NCI-H146 (cell line): Measurements from ENCODE around the gene COX4I1.
"Not testable (repeated sequence)": the region's sequence is repeated elsewhere in the genome, so short reads cannot be mapped to it uniquely, and the experiment has no call there.

ENCODE experiments used
- DNase-seq: peaks from one replicate; lab custom pipeline; 2025; lab: John Stamatoyannopoulos, UW

COX4I1 gene

DNA sequence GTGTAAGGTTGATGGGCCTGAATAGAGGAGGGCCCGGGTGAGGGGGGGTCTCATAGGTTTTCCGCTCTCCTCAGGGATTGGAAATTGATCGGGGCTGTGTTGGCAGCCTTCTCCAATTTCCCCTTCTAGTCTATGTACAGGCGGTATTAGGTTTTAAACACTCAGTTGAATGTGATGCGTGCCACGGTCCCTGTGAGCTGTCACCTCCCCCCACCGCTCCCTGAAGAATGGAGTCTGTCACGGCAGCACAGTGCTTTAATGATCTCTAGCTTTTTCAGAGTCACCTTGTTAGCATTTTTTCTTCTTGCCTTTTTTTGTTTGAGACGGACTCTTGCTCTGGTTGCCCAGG lies 800 bp downstream of the COX4I1 start:
- peak; percentile 32 for DNase-seq

DNA sequence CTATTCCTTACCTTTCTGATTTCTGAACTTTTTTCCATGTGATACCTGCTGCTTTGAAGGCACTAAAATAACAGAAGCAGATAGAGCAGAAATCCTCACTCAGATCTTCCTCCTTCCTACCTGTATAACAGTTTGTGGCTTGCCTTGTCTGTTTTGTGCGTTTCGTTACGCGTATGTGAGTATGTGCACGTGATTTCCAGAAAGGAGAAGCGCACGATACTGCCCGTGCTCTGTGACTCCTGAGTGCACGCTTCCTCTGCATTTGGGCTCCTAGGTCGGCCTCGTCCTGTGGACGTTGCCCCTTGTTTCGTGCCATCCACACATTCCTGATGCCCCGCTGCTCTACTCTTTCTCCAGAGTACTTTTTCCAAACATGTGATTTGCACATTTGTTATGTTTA lies 4.1 kb downstream of the COX4I1 start:
- no peak for DNase-seq

DNA sequence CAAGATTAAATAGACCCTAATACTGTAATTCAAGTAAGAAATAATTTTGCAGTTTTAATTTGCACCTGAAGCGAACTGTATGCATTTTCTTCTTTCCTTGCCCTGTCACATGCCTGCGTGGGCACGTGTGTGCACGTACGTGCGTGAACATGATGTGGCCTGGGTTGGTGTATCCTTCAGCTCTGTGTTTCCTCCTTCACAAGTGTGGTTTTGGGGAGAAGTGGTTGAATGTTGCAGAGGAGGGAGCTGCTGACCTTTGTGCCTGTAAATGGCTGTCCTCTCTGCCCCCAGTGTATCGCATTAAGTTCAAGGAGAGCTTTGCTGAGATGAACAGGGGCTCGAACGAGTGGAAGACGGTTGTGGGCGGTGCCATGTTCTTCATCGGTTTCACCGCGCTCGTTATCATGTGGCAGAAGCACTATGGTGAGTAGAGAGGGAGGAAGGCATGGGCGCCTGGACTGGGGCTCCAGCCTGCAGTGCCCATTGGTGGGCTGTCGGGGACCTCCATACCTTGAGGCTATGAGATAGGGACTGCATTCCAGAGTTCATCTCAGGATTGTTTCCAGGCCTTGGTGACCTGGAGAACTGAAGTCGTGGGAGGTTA lies 6.0 kb downstream of the COX4I1 start:
- no peak for DNase-seq

DNA sequence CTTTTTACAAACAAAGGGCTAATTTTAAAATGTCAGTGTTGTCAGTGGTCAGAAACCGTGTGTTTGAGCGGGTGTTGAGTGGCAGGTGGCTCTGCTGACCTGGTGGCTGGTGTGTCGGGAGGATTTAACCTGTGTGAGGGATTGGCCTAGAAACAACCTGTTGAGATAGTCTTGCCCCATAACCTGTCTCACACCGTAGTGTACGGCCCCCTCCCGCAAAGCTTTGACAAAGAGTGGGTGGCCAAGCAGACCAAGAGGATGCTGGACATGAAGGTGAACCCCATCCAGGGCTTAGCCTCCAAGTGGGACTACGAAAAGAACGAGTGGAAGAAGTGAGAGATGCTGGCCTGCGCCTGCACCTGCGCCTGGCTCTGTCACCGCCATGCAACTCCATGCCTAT lies 7.0 kb downstream of the COX4I1 start:
- no peak for DNase-seq

DNA sequence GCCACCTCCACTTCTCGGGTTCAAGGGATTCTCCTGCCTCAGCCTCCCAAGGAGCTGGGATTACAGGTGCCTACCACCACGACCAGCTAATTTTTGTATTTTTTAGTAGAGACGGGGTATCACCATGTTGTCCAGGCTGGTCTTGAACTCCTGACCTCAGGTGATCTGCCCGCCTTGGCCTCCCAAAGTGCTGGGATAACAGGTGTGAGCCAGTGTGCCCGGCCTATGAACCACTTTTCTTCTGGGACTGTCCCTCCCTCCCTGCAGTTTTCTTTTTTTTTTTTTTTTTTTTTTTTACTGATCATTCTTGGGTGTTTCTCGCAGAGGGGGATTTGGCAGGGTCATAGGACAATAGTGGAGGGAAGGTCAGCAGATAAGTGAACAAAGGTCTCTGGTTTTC lies 7.8 kb downstream of the COX4I1 start:
- not testable (repeated sequence) for DNase-seq

DNA sequence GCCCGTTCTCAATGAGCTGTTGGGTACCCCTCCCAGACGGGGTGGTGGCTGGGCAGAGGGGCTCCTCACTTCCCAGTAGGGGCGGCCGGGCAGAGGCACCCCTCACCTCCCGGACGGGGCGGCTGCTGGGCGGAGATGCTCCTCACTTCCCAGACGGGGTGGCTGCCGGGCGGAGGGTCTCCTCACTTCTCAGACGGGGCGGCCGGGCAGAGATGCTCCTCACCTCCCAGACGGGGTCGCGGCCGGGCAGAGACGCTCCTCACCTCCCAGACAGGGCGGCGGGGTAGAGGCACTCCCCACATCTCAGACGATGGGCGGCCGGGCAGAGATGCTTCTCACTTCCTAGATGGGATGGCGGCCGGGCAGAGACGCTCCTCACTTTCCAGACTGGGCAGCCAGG lies 8.6 kb downstream of the COX4I1 start:
- DNase-seq = not testable (repeated sequence)

DNA sequence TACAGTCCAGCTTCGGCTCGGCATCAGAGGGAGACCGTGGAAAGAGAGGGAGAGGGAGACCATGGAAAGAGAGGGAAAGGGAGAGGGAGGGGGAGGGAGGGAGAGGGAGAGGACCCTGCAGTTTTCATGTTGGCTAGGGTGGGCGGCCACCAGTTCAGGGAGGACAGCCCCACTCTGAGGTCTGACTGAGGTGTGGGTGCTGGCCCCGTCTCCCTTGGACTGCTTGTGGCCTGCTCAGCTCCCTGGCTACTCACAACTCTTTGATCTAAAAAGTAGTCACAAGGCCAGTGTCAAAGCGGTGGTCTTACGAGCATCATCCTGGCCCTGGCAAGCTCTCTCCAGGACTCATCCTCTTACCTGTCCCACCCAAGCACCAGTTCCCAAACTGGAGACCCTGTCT lies 9.4 kb downstream of the COX4I1 start:
- DNase-seq = no peak

DNA sequence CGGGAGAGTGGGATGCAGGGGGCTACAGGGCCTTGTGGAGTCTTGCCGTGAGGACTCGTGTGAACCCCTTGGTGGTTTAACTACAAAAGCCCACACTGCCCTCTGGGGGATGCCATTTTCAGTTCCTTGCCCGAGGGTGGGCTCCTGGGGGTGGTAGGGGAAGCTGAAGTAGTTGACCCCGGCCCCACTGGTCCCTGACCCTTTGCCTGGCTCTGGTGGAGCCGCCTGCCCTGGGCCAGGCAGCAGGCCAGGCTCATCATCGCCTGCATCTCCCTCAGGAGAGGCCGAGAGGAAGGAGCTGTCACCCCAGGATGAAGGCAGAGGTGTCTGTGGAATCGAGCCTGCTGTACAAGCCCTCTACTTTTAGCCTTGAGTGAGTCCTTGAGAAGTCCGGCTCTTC lies 10.2 kb downstream of the COX4I1 start:
- no peak for DNase-seq

DNA sequence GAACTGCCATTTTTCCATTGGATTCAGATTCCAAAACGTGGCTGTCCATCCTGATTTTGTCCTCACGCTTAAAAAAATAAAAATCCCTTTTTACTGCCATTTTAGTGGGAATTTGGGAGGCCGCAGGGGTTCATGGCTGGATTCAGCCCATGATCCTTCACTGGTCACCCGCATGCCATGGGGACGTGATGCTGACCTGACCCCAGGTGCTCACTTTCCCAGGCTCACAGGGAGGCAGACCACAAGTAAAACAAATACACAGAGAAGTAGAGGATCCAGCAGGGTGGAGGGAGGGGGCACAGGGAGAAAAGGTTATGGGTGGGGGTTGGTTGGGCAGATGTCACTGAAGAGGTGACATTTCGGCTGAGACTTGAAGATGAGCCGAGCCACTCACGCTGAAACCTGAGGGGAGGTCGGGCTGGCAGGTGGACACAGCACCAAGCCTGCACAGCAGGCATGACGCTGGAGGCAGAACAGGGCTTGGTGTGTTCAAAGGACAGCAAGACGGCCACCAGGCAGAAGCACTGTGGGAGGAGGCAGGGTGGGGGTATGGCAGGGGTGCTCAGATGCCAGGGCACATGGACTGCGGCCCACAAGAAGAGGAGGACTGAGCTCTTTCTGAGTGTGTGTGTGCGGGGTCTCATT lies 10.7 kb downstream of the COX4I1 start:
- DNase-seq = no peak

DNA sequence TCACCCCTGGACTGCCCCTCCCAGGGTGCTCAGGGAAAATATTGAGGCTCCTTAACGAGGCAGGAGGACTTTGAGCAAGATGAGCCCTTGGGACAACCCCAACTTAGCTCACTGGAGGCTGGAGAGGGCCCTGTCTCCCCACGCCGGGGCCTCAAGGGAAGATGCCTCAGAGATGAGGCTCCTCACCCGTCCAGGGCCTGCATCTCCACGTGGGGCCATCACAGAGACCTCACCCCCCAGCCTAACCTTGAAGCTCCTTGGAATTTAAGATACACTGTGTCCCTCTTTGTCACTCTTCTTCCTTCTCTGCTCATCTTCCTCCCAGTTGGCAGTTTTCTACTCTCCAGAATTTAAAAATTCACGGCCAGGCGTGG lies 11.2 kb downstream of the COX4I1 start:
- DNase-seq = no peak

DNA sequence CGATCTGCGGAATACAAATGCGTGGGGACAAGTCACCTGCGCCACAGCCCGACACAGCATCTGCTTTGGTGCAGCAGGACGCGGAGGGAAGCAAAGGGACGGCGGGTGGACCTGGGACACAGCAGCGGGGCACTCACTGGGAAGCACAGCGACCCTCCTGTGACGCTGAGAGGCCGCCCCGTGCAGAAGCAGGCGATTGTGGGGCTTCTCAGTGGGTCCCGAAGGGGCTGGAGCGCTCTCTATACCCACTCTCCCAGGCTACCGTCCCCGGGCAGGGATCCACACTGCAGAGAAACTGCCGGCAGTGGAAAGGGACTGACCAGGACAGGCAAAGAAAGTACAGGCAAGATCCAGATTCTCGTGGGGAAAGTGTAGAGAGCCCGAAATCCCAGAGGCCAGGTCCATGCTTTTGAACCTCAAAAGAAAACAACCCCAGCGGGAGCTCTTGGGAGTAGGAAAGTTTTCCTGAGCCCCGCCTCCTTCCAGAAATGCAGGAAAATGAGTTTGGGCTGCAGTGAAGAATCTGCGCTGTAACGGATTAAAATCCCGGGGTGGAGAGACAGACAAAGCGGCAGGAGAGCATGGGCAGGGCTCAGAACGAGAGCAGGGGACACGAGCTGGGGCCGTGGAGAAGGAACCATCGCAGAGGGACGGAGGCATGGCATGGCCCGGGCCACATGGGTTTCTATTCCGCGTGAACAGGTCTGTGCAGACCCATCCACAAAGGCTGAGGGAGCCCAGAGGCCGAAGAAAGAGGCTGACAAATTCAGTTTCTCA lies 12.7 kb downstream of the COX4I1 start:
- no peak for DNase-seq

DNA sequence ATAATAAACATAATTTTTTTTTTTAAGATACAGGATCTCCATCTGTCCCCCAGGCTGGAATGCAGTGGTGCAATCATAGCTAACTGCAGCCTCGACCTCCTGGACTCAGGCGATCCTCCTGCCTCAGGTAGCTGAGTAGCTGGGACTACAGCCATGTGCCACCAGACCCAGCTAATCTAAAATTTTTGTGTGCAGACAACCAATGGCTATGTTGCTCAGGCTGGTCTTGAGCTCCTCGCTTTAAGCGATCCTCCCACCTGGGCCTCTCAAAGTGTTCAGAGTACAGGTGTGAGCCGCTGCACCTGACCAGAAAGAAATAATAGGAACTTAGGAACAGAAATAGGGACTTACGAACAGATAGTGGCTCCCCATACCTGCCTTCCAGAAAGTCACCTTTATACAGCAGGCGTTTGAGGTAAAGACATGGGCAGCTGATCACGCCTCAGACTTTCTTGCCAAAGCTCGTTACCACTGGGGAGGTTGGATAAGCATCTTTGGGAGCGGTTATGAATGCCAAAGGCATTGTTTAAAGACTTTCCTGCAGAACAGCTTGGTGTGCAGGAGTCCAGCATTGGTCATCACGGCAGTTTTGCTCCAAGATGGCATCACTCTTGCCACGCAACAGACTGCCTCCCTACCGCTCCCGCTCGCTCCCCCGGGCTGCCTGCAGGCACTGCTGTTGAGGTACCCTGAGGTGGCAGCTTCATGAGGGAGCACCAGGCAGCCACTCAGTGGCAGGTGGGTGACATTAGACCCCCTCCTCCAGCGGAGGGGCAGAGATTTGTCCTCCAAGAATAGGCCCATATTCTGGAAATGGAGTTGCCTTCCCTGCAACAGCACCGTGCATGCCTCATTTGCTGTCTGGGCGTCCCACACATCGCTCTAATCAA lies 13.6 kb downstream of the COX4I1 start:
- DNase-seq = no peak

DNA sequence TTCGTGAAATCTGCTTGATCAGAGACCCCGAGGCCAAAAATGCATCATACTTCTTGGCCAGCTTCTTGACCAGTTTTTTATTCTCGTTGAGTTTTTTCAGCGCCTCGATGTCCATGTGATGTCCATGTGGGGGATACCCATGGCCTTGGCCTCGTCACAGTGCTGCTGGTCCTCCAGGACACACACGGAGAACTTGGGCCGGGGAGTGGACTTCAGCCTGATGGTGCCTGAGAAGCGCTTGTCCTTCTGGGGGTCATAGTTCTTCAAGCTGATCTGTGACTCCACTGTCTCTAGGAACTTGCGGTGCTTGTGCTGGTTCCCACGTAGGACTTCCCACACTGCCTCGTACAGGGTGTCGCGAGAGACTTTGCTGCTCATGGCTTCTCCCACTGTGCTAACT lies 16.7 kb downstream of the COX4I1 start:
- DNase-seq = no peak

DNA sequence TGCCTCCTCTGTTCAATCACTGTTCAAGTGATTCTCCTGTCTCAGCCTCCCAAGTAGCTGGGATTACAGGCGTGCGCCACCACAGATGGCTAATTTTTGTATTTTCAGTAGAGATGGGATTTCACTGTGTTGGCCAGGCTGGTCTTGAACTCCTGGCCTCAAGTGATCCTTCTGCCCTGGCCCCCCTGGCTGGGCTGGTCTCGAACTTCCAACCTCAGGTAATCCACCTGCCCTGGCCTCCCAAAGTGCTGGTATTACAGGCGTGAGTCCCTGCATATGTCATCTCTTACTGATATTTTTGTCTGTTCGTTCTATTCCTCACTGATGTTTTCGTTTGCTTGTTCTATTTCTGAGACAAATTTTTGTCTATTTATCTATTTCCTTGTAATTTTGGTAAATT lies 17.7 kb downstream of the COX4I1 start:
- DNase-seq = not testable (repeated sequence)

DNA sequence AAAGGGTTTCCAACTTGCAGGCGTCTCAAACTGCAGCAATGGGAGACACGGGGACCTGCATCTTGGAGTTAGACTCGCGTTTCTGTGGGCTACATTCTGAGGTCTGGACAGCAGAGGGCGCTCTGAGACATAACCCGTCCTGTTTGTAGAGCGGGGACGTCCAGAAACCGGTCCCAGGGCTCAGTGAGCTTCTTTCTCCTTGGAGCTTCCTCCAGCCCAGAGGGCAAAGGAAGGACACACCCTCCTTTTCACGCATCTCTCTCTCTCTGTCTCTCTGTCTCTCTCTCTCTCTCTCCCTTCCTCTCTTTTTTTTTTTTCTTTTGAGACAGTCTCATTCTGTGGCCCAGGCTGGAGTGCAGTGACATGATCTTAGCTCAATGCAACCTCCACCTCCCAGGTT lies 19.8 kb downstream of the COX4I1 start:
- peak; percentile 39 for DNase-seq

DNA sequence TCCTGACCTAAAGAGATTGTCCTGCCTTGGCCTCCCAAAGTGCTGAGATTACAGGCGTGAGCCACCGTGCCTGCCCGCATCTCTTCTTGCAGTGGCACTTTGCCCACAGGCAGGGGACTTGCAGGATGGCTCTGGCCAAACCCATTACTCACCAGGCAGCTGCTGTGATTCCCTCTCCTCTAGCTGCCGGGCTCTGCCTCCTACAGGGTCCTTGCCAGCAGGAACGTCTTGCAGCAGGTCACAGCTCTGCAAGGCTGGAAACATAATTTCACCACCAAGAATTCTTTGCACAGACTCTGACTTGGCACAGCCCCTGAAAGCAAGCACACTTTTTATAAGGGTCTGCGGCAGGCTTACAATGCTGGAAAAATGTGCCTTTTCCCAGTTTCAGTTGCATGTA lies 20.3 kb downstream of the COX4I1 start:
- DNase-seq = no peak

DNA sequence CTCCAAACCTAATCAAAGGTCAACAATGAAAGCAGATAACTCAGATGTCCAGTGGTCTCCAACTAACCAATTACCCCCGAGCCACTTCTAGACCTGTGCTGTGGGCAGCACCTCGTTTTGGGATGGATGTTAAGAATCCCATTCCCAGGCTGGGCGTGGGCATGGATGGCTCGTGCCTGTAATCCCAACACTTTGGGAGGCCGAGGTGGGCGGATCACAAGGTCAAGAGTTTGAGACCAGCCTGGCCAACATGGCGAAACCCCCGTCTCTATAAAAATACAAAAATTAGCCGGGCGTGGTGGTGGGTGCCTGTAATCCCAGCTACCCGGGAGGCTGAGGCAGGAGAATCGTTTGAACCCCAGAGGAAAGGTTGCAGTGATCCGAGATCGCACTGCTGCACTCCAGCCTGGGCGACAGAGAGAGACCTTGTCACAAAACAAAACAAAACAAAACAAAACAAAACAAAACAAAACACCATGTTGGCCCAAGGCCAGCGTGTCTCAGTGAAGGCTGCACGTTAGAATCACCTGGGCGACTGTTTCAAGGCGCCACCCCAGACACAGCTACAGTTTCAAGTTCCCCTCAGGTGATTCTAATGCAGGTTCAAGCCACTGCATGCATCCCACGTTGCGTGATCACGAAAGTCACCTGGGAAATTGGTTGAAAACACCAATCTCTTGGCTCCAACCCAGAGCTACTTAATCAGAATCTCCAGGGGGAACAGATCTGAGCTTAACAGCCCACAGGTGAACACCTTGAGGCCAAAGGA lies 21.3 kb downstream of the COX4I1 start:
- no peak for DNase-seq

DNA sequence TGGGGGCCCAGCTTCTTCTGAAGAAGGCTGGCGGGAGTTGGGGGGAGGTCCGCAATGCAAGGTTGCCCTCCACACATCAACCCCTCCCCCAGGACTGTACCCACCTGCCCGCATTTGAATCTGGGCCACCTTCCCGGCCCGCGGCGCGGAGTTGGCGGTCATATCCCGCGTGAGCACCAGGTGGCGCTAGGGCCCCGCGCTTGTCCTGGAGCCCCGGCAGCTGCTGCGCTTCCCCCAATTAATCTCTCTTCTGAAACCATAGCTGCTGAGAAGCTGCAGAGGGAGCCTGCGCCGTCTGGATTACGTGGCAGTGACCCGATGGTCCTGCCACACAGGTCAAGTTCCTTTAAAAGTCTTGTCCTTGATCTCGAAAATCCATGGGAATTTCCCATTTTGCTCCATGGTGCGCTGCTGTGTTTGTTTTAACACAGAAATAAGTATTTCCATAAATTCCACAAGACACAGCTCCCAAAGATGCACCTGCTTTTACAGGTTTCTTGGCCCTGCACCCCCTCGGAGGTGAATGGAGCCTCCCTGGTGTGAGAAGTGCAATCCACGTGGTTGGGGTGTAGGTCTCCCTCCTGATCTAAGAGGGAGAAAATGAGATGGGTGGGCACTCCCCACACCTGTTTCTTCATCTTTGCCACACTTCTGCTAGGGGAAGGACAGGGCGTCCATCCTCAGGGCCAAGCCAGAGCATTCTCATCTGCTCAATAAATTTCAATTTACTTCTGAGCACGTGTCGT lies 22.1 kb downstream of the COX4I1 start:
- peak; percentile 62 for DNase-seq

DNA sequence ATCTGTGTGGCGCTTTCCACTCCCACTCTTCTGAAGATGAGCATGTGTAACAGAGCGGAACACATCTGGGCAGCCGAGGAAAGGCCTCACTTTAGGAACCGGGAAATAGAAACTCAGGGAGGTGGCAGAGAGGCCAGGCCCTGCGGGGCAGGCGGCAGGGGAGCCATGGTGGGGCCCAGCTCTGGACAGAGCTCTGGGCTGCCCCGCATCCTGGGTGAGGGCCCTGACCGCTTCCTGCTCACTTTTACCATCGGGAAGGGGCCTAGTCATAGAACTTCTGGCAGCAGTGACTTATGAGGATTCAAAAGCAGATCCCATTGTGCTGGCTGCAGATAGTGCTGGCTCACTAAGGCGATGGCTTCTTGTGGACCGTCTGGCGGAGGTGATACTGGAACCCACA lies 22.6 kb downstream of the COX4I1 start:
- no peak for DNase-seq

DNA sequence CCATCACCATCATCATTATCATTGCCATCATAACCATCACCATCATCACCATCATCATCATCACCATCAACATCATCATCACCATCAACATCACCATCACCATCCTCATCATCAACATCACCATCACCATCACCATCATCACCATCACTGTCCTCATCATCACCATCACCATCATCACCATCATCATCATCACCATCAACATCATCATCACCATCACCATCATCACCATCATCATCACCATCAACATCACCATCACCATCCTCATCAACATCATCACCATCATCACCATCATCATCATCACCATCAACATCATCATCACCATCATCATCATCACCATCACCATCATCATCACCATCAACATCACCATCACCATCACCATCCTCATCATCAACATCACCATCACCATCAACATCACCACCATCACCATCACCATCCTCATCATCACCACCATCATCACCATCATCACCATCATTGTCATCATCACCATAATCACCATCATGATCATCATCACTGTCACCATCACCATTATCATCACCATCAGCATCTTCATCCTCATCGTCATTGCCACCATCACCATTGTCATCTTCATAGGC lies 23.9 kb downstream of the COX4I1 start:
- no peak for DNase-seq
